Measurements from ENCODE around the gene COL26A1. TPM values are rescaled to one million over a fixed set of nuclear protein-coding genes. Genes with fewer than 3 reads are reported as not detected.

The COL26A1 gene
- total and polyA plus RNA-seq, 2 of the 4 experiments (the other 2 are of a cell fraction) = not detected

Small RNA genes within 50 kb of the gene (microRNA-seq; reads per million reads assigned to microRNA genes)
- not detected for gene AC004965.1 (ENCODE audit: insufficient read depth, insufficient read length)

Small RNA genes within 50 kb of the gene (small RNA-seq; reads per million reads assigned to genes)
- 0 reads per million in 5 experiments for gene AC004965.1

Other genes starting within 250 kb of the COL26A1 start
- gene SERPINE1, start 235.8 kb upstream of the COL26A1 start, total RNA-seq (2012; rRNA removed) = 1,441 and 1,485 TPM in 2 replicates
- gene SERPINE1, start 235.8 kb upstream of the COL26A1 start, polyA plus RNA-seq (2012; rRNA removed) = 2,783 and 2,870 TPM in 2 replicates
- 233 and 295 TPM in 2 replicates for gene AP1S1, start 208.4 kb upstream of the COL26A1 start, total RNA-seq (2012; rRNA removed)
- gene AP1S1, start 208.4 kb upstream of the COL26A1 start, polyA plus RNA-seq (2012; rRNA removed) = 178 and 187 TPM in 2 replicates
- gene VGF, start 197.3 kb upstream of the COL26A1 start, total RNA-seq (2012; rRNA removed) = 0.18 and 0.28 TPM in 2 replicates
- 0.50 and 0.59 TPM in 2 replicates for gene VGF, start 197.3 kb upstream of the COL26A1 start, polyA plus RNA-seq (2012; rRNA removed)
- not detected in 2 replicates for gene NAT16, start 182.6 kb upstream of the COL26A1 start, total RNA-seq (2012; rRNA removed)
- gene NAT16, start 182.6 kb upstream of the COL26A1 start, polyA plus RNA-seq (2012; rRNA removed) = 0.03 and 0.05 TPM in 2 replicates
- gene MOGAT3, start 161.8 kb upstream of the COL26A1 start, total RNA-seq (2012; rRNA removed) = not detected in 2 replicates
- not detected in 2 replicates for gene MOGAT3, start 161.8 kb upstream of the COL26A1 start, polyA plus RNA-seq (2012; rRNA removed)
- gene PLOD3, start 145.3 kb upstream of the COL26A1 start, total RNA-seq (2012; rRNA removed) = 21.7 and 24.4 TPM in 2 replicates
- gene PLOD3, start 145.3 kb upstream of the COL26A1 start, polyA plus RNA-seq (2012; rRNA removed) = 159 and 167 TPM in 2 replicates
- 31.7 and 34.4 TPM in 2 replicates for gene ZNHIT1, start 144.7 kb upstream of the COL26A1 start, total RNA-seq (2012; rRNA removed)
- gene ZNHIT1, start 144.7 kb upstream of the COL26A1 start, polyA plus RNA-seq (2012; rRNA removed) = 47.1 and 62.9 TPM in 2 replicates
- 0.56 and 0.72 TPM in 2 replicates for gene CLDN15, start 125.1 kb upstream of the COL26A1 start, total RNA-seq (2012; rRNA removed)
- 5.4 and 6.7 TPM in 2 replicates for gene CLDN15, start 125.1 kb upstream of the COL26A1 start, polyA plus RNA-seq (2012; rRNA removed)
- gene FIS1, start 117.8 kb upstream of the COL26A1 start, total RNA-seq (2012; rRNA removed) = 241 and 293 TPM in 2 replicates
- 470 and 489 TPM in 2 replicates for gene FIS1, start 117.8 kb upstream of the COL26A1 start, polyA plus RNA-seq (2012; rRNA removed)
- 23.1 and 34.1 TPM in 2 replicates for gene IFT22, start 41.1 kb upstream of the COL26A1 start, total RNA-seq (2012; rRNA removed)
- gene IFT22, start 41.1 kb upstream of the COL26A1 start, polyA plus RNA-seq (2012; rRNA removed) = 27.3 and 29.3 TPM in 2 replicates